Panc1 (cell line): ENCODE data around the gene CDH26.

Experiments
- POLR2AphosphoS5 ChIP-seq: IDR thresholded peaks from 2 replicates; pipeline ENCODE4 v1.6.1; 2012; ENCODE audit warnings: mild to moderate bottlenecking, low read depth, low read length, moderate library complexity
- SIN3A ChIP-seq: IDR thresholded peaks from 2 replicates; pipeline ENCODE4 v1.6.1; 2012; ENCODE audit warnings: low read depth, mild to moderate bottlenecking, low read length, moderate library complexity, borderline replicate concordance; ENCODE audit not compliant: insufficient read depth
- TCF7L2 ChIP-seq: IDR thresholded peaks from 2 replicates; pipeline ENCODE4 v1.6.1; 2011; ENCODE audit warnings: mild to moderate bottlenecking, low read depth, low read length, inconsistent platforms
- TF ChIP-seq, protein P1 (sequence below): fragments of 450-650 bp; IDR thresholded peaks from 2 replicates; pipeline ENCODE4 v1.5.1; 2017; ENCODE audit warnings: mild to moderate bottlenecking
- TF ChIP-seq, protein P2 (sequence below), 2 experiments: IDR thresholded peaks; 2 replicates each; pipeline ENCODE4 v1.6.1; 2011 to 2012; ENCODE audit warnings: low read depth in 2 of 2, control low read depth in 1 of 2, low read length in 1 of 2, mild to moderate bottlenecking in 1 of 2, moderate library complexity in 1 of 2; ENCODE audit not compliant: insufficient read depth in 1 of 2

DNA sequence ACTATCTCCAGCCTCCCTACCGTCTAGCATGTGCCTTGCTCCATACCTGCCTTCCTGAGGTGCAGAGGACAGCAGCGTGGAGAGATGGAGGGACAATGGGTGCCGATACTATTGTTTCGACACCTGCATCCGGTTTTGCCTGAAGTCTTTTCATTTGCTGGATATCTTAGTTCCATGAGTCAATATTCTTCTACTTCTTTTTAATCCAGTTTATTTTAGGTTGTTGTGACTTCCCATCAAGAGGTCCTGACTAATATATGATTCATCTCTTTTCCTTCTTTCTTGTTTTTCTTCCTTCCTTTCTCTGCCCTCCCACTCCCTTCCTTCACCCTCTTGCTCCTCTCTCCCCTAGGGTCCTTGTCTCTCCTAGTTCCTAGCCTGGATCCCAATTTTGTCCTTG, 91.4 kb downstream of the CDH26 start:
- TF ChIP-seq, protein P1, sequence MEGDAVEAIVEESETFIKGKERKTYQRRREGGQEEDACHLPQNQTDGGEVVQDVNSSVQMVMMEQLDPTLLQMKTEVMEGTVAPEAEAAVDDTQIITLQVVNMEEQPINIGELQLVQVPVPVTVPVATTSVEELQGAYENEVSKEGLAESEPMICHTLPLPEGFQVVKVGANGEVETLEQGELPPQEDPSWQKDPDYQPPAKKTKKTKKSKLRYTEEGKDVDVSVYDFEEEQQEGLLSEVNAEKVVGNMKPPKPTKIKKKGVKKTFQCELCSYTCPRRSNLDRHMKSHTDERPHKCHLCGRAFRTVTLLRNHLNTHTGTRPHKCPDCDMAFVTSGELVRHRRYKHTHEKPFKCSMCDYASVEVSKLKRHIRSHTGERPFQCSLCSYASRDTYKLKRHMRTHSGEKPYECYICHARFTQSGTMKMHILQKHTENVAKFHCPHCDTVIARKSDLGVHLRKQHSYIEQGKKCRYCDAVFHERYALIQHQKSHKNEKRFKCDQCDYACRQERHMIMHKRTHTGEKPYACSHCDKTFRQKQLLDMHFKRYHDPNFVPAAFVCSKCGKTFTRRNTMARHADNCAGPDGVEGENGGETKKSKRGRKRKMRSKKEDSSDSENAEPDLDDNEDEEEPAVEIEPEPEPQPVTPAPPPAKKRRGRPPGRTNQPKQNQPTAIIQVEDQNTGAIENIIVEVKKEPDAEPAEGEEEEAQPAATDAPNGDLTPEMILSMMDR, result no peak
- TF ChIP-seq TCF7L2 (no peak), POLR2AphosphoS5 (no peak), SIN3A (no peak)
- TF ChIP-seq, protein P2, sequence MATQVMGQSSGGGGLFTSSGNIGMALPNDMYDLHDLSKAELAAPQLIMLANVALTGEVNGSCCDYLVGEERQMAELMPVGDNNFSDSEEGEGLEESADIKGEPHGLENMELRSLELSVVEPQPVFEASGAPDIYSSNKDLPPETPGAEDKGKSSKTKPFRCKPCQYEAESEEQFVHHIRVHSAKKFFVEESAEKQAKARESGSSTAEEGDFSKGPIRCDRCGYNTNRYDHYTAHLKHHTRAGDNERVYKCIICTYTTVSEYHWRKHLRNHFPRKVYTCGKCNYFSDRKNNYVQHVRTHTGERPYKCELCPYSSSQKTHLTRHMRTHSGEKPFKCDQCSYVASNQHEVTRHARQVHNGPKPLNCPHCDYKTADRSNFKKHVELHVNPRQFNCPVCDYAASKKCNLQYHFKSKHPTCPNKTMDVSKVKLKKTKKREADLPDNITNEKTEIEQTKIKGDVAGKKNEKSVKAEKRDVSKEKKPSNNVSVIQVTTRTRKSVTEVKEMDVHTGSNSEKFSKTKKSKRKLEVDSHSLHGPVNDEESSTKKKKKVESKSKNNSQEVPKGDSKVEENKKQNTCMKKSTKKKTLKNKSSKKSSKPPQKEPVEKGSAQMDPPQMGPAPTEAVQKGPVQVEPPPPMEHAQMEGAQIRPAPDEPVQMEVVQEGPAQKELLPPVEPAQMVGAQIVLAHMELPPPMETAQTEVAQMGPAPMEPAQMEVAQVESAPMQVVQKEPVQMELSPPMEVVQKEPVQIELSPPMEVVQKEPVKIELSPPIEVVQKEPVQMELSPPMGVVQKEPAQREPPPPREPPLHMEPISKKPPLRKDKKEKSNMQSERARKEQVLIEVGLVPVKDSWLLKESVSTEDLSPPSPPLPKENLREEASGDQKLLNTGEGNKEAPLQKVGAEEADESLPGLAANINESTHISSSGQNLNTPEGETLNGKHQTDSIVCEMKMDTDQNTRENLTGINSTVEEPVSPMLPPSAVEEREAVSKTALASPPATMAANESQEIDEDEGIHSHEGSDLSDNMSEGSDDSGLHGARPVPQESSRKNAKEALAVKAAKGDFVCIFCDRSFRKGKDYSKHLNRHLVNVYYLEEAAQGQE (IDR thresholded peaks at IDR 0.05; ENCODE audit: insufficient read depth in 1 of 2, low read depth in 2 of 2, low read length in 1 of 2), result no peak
